ENCODE data around the gene TOR1AIP1.

Gene TOR1AIP1

DNA sequence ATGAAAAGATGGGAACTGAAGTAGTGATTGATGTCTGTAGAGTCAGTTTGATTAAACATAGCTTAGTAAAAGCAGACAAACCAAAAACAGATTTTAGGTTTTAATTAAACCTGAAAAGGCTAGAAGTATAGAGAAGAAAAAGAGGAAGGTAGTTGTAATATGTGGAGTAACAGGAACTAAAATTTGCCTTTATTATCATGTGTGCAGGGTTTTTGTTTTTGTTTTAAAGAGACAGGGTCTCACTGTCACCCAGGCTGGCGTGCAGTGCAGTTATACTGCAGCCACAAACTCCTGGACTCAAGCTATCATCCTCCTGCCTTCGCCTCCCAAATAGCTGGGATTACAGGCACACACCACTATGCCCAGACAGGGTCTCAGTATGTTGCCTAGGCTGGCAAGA lies 6.0 kb downstream of the TOR1AIP1 start:
- TF ChIP-seq, protein P1, sequence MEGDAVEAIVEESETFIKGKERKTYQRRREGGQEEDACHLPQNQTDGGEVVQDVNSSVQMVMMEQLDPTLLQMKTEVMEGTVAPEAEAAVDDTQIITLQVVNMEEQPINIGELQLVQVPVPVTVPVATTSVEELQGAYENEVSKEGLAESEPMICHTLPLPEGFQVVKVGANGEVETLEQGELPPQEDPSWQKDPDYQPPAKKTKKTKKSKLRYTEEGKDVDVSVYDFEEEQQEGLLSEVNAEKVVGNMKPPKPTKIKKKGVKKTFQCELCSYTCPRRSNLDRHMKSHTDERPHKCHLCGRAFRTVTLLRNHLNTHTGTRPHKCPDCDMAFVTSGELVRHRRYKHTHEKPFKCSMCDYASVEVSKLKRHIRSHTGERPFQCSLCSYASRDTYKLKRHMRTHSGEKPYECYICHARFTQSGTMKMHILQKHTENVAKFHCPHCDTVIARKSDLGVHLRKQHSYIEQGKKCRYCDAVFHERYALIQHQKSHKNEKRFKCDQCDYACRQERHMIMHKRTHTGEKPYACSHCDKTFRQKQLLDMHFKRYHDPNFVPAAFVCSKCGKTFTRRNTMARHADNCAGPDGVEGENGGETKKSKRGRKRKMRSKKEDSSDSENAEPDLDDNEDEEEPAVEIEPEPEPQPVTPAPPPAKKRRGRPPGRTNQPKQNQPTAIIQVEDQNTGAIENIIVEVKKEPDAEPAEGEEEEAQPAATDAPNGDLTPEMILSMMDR (IDR thresholded peaks at IDR 0.05; ENCODE audit: low read depth, low read length, poor library complexity, severe bottlenecking): no peak
- no peak for TF ChIP-seq EZH2phosphoT487 (IDR thresholded peaks at IDR 0.05; ENCODE audit: borderline replicate concordance, low read length)
- no peaks in the 10 kb centered on the region for H3K9me2 ChIP-seq (replicated peaks; ENCODE audit: control insufficient read depth, low read length)
- H3K36me3 ChIP-seq (ENCODE audit: control insufficient read depth, low read length): peaks cover 35% of the 10 kb centered on the region
- H3K4me2 ChIP-seq (ENCODE audit: low read length): peak overlapping the region; percentile 59
- peaks cover 26% of the 10 kb centered on the region for H3K79me2 ChIP-seq (ENCODE audit: control insufficient read depth, low read length)
- no peaks in the 10 kb centered on the region for H3K27me3 ChIP-seq (ENCODE audit: control insufficient read depth, low read length)
- peaks cover 61% of the 10 kb centered on the region for H3K4me1 ChIP-seq (ENCODE audit: control insufficient read depth, low read length)
- H3K4me3 ChIP-seq (ENCODE audit: low read length): peak overlapping the region; percentile 46
- no peaks in the 10 kb centered on the region for H4K20me1 ChIP-seq (ENCODE audit: control insufficient read depth, insufficient read depth, low read depth, low read length)
- H3K27ac ChIP-seq (ENCODE audit: low read depth, low read length): peak overlapping the region; percentile 71
- H3K9me3 ChIP-seq (ENCODE audit: control insufficient read depth, insufficient read depth, low read length): no peaks in the 10 kb centered on the region
- H3F3A ChIP-seq (ENCODE audit: control insufficient read depth, insufficient read depth): peaks cover 18% of the 10 kb centered on the region

DNA sequence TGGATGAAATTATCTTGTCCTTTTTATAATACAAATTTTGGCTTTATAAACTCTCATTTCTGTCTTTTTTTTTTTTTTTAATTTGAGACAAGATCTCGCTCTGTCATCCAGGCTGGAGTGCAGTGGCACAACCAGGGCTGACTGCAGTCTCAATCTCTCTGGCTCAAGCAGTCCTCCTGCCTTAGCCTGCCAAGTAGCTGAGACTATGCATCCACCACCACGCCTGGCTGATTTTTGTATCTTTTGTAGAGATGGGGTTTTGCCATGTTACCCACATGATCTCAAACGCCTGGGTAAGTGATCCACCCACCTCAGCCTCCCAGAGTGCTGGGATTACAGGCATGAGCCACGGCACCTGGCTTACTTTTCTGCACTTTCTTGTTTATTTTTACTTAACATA lies 7.5 kb downstream of the TOR1AIP1 start:
- H3K9me2 ChIP-seq (replicated peaks; ENCODE audit: control insufficient read depth, low read length): no peaks in the 10 kb centered on the region
- no peaks in the 10 kb centered on the region for H3K27me3 ChIP-seq (ENCODE audit: control insufficient read depth, low read length)
- H3K79me2 ChIP-seq (ENCODE audit: control insufficient read depth, low read length): peaks cover 14% of the 10 kb centered on the region
- peaks cover 8% of the 10 kb centered on the region; the same call in 1 of the 2 replicates for H3F3A ChIP-seq (ENCODE audit: control insufficient read depth, insufficient read depth)
- no peaks in the 10 kb centered on the region for H3K9me3 ChIP-seq (ENCODE audit: control insufficient read depth, insufficient read depth, low read length)
- peaks cover 49% of the 10 kb centered on the region for H3K4me1 ChIP-seq (ENCODE audit: control insufficient read depth, low read length)
- no peak overlapping the region for H3K27ac ChIP-seq (ENCODE audit: low read depth, low read length)
- H3K4me3 ChIP-seq (ENCODE audit: low read length): no peak overlapping the region
- no peak overlapping the region for H3K4me2 ChIP-seq (ENCODE audit: low read length)
- no peaks in the 10 kb centered on the region for H4K20me1 ChIP-seq (ENCODE audit: control insufficient read depth, insufficient read depth, low read depth, low read length)
- H3K36me3 ChIP-seq (ENCODE audit: control insufficient read depth, low read length): peaks cover 34% of the 10 kb centered on the region
- TF ChIP-seq, protein P1 (IDR thresholded peaks at IDR 0.05; ENCODE audit: low read depth, low read length, poor library complexity, severe bottlenecking): no peak
- no peak for TF ChIP-seq EZH2phosphoT487 (IDR thresholded peaks at IDR 0.05; ENCODE audit: borderline replicate concordance, low read length)

DNA sequence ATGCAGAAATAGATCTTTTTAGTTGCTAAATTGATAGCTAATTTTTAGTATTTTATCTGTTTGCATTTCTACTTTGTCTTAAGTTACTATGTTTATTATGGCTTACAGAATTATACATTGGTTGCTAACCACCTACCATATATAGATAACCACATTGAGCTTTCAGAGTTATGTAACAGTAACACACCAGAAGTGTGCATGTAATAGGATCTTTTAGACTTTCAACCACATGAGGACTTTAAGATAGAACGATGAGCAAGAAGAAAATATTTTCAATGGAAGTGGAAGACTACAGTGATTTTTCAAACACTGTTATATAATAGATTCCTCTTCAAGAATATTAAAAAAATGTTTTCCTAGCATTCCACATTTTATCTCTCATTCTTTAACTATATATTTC lies 28.8 kb downstream of the TOR1AIP1 start:
- no peaks in the 10 kb centered on the region for H3K79me2 ChIP-seq (ENCODE audit: control insufficient read depth, low read length)
- H3K4me3 ChIP-seq (ENCODE audit: low read length): no peak overlapping the region
- H3K27me3 ChIP-seq (ENCODE audit: control insufficient read depth, low read length): no peaks in the 10 kb centered on the region
- H4K20me1 ChIP-seq (ENCODE audit: control insufficient read depth, insufficient read depth, low read depth, low read length): no peaks in the 10 kb centered on the region
- H3K36me3 ChIP-seq (ENCODE audit: control insufficient read depth, low read length): peaks cover 11% of the 10 kb centered on the region
- no peaks in the 10 kb centered on the region for H3K9me3 ChIP-seq (ENCODE audit: control insufficient read depth, insufficient read depth, low read length)
- H3K27ac ChIP-seq (ENCODE audit: low read depth, low read length): no peak overlapping the region
- no peak overlapping the region for H3K4me2 ChIP-seq (ENCODE audit: low read length)
- no peaks in the 10 kb centered on the region for H3K9me2 ChIP-seq (replicated peaks; ENCODE audit: control insufficient read depth, low read length)
- H3F3A ChIP-seq (ENCODE audit: control insufficient read depth, insufficient read depth): no peaks in the 10 kb centered on the region
- no peak for TF ChIP-seq EZH2phosphoT487 (IDR thresholded peaks at IDR 0.05; ENCODE audit: borderline replicate concordance, low read length)
- TF ChIP-seq, protein P1 (IDR thresholded peaks at IDR 0.05; ENCODE audit: low read depth, low read length, poor library complexity, severe bottlenecking): no peak
- no peaks in the 10 kb centered on the region for H3K4me1 ChIP-seq (ENCODE audit: control insufficient read depth, low read length)

Measured in DOHH2 (cell line).